SIG-M5 treated with dmso at 0.1 percent for 504 hours (cell line): ENCODE measurements around the gene LGMN.

Experiments used
- DNase-seq: peaks from one replicate; lab custom pipeline; 2025; ENCODE audit not compliant: unreplicated experiment; lab: John Stamatoyannopoulos, UW

The LGMN gene

DNA sequence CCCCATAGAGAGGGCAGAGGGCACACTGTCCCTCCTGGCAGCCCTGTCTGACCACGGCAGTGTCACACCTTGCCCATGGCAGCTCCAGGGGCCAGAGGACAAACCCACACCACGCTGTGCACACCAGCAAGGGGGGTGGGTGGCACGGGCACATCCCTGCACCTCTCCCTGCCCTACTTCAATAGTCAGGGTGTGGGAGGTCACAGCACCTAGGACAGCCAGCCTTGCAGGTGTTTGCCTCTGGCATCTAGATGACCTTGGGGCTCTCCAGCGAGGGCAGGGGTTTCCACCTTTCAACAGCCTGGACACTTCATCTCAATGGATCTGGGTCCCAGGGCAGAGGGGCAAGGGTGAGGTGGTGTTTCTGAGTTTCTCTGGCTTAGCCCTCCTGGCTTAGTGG lies 69.2 kb downstream of the LGMN start:
- no peak for DNase-seq

DNA sequence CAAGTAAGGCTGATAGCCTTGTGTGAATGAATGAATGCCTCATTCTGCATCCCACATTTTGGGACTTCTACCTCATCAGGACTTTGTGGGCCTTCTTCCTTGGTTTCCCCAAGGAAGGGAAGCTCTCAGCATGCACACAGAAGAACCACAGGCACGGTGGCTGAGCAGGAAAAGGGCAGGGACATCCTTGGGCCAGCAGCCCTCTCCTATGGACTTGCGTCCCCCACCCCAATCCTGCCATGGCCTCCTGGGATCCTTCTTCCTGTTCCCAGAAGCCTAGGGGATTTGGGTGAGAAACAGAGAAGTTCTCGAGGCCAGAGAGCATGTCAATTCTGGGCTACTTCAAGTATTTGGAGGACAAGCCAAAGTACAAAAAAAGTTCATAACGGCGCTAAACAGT lies 69.7 kb downstream of the LGMN start:
- DNase-seq, result no peak

DNA sequence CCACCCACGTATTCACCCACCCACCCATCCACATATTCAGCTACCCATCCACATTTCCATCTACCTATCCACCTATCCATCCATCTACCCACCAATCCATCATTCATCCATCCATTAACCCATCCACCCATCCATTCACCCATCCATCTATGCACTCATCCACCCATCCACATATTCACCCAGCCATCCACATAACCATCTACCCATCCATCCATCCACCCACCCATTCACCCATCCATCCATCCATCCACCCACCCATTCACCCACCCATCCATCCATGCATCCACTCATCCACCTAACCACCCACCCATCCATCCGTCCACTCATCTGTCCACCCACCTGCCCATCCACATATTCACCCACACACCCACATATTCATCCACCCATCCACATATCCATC lies 70.5 kb downstream of the LGMN start:
- no peak for DNase-seq

DNA sequence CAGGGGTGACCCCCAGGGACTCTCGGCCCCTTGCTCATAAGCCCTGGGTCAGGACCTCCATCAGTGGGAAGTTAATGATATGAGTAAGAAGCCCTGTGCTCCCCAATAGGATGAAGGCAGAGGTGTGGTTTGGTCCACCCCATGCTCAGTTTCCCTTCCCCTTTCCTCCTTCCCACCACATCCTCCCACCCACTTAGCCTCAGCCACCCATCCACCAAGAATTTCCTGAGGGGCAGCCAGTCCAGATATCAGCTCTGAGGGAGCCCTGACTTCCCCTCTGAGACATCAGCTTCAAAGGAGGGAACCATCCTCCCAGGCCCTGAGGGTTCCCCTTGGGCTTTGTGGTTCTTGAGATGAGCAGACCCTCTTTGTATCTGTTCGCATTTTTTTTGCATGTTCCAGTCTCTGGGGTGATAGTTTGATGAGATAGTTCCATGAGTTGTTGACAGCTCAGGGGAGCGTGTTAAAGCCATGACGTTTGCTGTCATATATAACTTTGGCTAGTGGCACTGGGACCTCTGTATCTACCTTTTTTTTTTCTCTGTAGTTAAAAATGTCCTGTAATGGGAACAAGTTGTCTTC lies 71.2 kb downstream of the LGMN start:
- DNase-seq, result peak; percentile 86

DNA sequence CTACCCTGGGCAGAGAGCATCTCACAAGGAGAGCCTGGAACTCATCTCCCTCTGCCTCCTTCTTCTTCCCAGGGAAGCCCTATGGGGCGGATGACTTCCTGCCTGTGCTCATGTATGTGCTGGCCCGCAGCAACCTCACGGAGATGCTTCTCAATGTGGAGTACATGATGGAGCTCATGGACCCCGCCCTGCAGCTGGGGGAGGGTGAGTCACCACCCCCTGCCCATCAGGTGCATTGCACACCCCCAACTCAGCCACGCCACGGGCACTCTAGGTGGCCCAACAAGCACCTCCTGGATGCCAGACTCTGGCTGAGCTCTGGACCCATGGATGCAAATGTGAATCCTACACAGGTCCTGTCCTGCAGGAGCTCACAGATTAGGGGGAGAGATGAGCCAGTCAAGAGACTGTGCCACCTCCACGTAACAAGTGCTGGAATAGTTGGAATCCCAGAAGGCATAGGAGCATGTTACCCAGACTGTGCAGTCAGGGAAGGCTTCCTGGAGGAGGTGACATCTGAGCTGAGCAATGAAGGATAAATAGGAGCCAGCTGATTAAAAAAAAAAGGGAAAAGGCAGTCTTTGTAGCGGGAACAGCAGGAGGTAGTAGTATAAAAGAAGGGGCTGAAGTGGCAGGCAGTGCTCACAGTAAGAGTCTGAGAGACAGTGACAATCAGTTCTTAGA lies 71.9 kb downstream of the LGMN start:
- no peak for DNase-seq

DNA sequence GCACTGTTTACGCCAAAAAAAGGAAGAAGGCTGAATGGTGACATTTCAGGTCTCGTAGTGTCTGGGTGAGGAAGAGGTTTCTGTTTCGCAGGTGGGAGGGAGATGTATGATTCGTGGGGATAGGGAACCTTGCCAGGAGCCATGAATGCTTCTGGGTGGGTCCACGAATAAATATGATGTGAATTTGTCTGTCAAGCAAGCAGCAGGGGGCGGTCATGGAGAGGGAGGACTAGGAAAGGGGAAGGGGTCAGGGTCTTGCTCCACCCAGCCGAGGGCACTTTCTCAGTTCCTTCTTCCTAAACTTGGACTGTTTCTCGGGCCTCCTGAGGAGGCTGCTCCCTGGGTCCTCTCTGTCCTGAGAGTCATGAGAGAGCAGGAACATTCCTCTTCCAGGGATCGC lies 72.5 kb downstream of the LGMN start:
- DNase-seq, result peak; percentile 36

DNA sequence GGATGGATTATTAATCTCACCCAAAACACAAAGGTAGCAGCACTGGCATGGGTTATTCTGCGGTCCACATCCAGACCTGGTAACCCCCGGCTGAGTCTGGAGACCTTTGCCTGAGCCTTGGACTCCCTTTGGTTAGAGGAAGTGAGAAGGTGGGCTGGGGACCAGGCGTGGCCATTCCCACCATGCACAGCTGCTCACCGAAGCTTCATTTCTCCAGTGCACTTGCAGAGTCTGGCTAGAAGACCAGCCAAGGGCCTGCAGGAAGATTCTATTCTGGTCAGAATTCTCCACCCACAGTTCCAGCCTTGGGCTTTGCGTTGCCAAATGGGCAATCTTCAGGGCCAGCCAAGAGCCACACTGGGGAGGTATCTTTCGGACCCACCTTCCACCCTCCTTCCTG lies 73.0 kb downstream of the LGMN start:
- no peak for DNase-seq

DNA sequence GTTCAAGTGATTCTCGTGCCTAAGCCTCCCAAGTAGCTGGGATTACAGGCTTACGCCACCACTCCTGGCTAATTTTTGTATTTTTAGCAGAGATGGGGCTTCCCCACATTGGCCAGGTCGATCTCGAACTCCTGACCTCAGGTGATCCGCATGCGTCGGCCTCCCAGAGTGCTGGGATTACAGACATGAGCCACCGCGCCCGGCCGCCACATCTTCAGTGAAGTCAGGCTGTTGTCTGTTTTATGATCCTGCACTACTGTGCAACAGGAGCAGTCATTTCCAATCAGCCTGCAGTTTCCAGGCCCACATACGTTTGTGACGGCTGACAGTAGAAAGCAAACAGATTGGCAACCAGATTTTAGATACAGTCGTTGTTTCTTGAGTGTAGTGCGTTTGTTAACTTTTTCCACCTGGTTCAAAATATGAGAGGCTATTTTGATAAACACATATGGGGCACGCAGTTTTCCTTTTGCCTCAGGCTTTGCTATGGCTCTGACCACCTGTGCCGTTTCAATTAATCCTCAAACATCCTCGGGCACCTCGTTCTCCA lies 74.8 kb downstream of the LGMN start:
- no peak for DNase-seq

DNA sequence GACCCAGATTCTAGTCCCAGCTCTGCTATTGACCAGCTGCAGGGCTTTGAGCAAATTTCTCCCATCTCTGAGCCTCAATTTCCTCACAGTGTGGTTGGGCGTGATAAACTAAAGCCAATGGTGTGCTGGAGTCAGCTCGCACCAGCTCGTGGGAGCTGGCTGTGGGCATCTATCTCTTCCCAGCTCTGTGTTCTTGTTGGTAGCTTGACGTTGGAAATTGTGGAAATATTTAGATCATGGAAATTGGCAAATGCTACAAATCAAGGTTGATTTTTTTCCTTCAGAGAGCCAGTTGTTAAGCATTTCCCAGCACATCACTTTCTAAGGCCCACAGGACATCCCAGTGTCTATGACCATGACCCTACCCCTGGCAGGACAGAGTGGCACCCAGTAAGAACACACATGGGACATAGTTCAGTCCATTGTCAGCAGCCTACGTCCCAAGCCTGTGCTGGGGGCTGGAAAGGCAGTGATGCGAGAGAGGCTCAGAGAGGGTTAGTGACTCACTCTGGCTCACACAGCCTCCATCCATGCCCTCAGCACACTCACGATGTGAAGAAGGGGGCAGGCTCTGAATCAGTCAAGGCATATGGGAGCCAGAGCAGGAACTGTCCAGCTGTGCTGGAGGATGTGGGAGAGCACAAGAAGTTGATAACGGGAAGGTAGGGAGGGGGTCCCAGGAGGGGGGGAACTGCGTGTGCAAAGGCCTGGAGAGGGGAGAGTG lies 77.6 kb downstream of the LGMN start:
- DNase-seq, result no peak

DNA sequence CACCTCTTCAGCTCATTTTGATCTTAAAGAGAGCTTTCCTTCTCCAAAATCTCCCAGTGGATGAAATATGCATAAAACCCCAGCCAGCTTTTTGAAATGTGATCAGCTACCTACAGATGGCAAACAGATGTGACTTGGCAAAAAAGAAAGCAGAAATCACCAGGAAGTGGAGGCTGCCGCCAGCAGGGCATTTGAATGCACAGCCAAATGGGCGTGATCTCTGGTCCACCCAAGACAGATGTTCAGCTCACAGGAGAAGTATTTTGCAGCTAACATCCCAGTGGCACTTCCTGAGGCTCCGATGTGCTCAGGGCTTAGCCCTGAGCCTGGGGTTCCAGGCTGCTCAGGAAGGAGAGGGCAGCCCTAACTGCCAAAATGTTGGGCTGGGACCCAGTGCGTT lies 78.3 kb downstream of the LGMN start:
- DNase-seq, result no peak

DNA sequence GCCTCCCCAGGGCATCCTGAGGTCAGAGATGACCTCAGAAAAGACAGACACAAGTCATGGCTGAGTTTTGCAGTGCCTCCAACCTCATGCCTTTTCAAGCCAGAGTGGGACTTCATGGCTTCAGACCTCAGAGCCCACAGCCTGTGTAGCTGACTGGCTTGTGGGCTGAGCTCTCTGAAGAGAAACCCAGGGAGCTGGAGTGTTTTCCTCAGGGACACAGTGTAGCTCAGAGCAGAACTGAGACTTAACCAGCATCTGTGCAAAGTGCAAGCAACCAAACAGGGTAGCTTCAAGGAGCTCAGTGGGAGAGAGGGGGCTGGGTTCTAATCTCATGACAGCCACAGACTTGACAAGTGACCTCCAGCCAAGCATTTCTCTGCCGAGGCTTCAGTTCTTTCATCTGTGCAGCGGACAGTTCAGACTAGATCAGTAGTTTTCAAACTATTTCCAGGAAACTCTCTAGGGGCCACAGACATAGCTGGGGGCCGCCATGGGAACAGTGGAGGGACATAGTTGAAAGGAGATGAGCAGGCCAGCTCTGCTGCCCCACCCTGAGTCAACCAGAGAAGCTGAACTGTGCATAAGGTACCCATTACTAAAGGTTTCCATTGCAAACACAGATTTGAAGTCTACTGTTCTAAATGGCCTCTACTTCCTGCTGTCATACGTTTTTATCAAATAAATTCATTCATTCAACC lies 80.0 kb downstream of the LGMN start:
- no peak for DNase-seq

DNA sequence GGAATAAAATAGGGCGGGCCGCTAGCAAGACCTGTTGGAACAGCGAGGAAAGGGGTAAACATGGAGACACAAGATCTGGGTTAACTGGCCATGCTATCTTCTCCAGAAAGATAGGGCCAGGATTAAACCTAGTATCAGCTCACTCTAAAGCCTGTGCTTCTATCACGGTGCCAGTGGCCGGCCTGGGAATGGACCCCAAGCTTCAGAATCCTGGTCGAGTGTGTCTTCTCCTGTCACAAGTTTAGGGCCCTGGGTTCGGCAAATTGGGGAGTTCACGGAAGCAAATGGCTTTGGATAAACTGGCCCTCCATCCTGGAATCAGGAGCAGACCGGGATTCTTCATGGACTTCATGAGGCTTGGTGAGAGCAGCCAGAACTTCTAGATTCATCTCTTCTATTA lies 82.2 kb downstream of the LGMN start:
- no peak for DNase-seq

DNA sequence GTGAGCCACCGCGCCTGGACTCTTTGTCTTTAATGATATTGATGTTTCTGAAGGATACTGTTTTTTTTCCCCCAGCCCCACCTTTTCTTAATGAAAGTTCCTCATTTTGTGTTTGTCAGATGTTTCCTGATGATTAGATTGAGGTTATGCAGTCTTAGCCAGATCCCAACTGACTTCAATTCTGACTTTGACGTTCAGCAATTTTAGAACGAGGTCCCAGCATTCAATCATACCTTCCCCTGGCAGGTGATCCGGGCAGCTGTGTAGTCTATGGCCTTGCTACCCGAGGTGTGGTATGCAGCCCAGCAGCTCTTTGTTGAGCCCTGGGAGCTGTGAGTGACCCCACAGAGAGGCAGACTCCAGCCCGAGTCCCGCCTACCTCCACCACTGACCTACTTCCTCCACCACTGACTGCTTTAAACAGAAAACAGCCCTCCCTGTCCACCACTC lies 82.7 kb downstream of the LGMN start:
- peak; percentile 26 for DNase-seq

DNA sequence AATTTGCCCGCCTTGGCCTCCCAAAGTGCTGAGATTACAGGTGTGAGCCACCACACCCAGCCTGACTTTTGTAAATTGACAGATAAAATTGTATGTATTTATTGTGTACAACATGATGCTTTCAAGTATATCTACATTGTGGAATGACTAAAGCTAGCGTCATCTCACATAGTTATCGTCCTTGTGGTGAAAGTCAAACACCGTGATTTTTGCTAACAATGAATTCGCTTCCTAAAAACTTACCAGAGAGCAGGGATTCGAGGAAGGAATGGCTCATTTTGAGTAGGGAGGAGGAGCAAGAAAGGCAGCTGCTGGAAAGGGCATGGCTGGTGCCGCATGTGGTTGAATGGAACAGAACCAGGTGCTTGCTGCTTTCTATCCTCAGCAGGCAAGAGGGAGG lies 85.4 kb downstream of the LGMN start:
- no peak for DNase-seq

DNA sequence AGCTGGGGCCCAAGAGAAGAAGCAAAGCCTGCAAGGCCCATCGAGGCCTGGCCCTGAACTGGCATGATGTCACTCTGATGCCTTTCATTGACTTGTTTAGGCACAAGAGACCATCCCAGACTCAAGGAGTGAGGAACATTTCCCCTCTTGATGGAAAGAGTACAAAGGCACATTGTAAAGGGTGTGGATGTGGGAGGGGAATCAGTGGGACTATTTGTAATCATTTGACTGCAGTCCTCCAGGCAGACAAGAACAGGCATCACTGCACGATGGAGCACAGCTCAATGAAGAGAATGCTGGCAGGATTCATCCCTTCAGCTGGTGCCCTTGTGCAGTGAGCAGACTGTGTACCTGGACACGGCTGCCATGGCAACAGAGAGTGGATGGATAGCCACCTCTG lies 87.9 kb downstream of the LGMN start:
- no peak for DNase-seq

DNA sequence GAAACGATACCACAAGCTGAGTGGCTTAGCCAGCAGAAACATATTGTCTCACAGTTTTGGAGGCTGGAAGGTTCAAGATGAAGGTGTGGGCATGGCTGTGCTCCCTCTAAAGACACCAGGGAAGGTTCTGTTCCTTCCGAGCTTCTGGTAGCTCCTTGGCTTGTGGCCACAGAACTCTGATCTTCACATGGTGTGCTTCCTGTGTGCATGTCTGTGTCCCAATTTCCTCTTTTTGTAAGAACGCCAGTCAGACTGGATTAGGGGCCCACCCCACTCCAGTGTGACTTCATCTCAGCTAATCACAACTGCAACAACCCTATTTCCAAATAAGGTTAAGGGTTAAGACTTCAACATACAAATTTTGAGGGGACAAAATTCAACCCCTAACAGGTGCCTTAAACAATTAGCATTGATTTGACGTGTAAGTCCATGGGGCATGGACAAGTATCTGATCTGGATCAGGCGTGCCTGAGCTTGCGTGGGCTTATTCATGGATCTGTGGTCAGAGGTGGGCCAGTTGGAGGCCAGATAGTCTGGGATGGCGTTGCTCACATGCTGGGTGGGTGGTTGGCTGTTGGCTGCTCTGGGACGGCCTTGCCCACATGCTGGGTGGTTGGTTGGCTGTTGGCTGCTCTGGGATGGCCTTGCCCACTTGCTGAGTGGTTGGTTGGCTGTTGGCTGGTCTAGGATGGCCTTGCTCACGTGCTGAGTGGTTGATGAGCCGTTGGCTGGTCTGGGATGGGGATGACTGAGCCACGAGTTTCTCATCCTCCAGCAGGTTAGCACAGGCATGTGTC lies 88.5 kb downstream of the LGMN start:
- DNase-seq, result peak; percentile 96

DNA sequence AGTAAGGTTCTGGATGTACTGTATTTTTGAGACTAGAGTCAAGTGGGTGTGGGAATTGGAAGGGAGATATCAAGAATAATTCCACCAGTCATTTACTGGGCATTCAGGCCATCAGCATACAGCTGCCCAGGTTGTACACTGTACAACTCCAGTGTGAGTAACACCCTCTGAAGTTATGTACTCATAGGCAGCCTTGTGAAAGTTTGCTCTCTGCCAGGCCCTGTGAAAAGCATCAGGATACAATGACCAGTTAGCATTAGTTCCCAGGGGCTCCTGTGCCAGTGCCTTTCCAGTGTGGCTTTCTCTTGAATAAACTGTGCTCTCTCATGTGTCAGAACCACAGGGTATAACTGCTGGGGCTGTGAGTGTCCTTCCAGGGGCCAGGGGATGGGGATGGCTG lies 89.7 kb downstream of the LGMN start:
- no peak for DNase-seq

DNA sequence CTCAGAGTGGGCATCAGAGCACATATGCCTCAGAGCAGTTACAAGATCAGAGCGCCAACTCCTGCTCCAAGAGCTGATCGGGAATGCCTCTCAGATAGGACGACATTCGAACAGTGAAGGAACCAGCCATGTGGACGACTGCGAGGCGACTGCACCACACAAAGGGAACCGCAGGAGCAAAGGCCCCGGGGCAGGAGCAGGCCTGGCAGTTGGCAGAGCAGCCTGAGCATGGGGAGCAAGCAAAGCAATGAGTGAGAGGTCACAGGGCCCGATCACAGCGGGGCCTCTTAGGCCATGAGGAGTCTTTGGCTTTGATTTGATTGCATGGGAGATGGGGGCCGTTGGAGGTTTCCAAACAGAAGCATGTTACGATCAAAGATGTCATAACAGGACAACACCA lies 90.3 kb downstream of the LGMN start:
- DNase-seq, result no peak

DNA sequence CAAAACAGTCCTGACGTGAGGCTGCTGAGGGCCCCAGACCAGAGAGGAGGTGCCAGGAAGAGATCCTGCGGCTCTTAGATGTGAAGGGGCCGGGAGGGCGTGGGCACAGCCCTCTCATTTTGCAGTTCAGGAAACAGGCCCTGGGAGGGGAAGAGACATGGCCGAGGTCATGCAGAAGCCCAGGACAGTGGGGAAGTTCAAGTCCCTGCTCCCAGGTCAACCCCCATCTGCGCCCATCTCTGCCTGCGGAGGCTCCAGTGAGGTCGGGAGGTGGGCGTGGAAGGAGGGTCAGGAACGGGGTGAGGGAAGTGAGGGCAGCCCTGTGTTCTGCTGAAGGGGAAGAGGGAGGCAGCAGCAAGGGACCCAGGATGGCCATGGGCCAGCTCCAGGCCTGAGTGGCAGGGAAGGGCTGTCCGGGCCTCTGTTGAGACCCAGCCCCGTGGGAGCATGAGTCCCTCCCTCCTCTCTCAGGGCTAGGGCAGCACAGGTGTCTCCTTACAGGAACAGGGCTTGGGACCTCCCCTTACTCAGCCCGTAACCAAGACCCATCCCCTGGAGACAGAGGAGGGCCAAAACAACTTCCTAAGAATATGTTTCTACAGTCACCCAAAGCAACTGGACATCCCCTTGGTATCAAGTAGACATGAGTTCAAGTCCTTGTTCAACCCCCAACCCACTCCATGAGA lies 90.8 kb downstream of the LGMN start:
- no peak for DNase-seq
